CD4-positive, alpha-beta T cell treated with Interleukin-17A for 4 hours (primary cell): ENCODE data around the gene ARFGAP3.
A peak's percentile ranks its signal among the peaks of the same experiment; 100 is the strongest.

Experiments used
- DNase-seq: peaks from one replicate; pipeline ENCODE4 v3.0.0-alpha.2; 2020; ENCODE audit warnings: mixed read lengths

The ARFGAP3 gene

DNA sequence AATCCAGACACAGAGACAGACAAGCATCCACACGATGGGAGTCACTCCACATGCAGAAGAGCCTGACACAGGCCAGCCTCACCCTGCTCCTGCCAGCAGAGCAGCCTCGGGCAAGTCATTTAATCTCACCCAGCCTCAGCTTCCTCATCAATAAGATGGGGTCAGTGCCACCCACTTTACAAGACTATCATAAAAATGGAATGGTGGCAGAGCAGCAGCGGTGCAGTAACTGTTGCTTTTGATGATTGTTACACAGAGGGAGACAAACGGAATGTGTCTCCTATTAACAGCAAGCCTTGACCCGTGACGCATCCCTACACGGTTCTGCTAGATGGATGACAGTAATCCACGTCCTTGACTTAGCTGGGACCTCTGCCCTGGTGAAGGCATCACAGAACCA lies 26.0 kb upstream of the ARFGAP3 start:
- DNase-seq, result no peak

DNA sequence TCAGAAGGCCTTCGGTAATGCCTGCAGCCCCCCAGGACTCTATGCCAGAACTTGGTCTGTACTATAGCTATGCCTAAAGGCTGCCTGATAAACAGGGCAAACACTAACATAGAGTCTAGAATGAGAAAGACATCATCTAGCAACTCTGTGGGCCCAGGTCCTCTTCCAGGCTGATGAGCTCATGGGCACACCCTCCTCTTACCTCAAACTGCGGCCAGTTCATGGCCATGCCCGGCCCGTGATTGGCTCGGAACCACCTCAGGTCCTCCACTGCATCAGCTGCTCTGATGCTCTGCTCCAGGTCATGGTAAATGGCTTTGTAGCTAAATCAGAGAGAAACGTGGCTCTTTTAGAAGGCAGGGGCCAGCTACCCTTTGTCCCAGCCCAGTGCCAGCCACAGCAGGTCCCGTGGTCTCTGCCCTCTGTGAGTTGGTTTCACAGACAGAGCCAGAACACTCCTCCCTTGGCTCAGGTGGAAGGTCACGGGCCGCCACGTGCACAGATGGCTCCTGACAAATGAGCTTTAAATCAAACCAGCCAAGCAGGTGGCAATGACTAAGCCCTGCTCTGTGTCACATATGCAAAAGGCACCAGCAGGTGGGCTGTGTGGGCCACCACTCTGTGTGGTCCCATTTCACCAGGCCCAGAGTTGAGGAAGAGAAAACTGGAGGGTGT lies 25.0 kb upstream of the ARFGAP3 start:
- no peak for DNase-seq

DNA sequence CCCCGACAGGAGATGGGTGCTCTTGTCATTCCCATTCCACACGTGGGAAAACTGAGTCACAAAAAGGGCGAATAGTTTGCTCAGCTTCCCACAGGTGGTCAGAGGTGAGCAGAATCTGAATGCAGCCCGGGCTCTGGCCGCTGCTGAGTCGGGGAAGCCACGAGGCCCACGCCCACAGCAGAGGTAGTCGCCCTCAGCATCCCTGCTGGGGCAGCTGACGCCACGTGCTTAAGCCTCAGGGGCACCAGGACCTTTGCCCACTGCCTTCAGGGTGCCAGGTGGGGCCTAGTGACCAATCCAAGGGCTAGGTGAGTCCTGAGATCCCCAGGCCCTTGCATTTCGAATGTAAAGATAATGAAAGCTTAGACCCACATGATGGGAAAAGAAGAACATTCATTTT lies 24.2 kb upstream of the ARFGAP3 start:
- no peak for DNase-seq

DNA sequence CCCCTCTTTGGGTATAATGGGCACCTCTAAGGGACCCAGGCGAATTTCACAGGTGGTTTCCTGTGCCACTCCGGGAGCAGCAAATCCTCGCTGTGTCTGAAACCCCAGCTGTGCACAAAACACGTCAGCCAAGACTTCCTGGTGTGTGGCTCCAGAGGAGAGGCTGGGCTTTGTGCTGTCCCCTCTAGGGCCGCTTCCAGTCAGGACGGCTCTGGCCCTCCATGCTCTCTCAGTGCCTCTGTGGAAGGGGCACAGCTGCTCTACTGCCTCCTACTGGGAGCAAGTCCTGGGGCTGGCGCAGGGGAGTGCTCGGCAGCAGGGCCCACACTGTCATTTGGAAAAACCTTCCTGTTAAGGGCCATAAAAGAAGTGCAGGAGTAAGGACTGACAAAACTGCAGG lies 23.7 kb upstream of the ARFGAP3 start:
- no peak for DNase-seq

DNA sequence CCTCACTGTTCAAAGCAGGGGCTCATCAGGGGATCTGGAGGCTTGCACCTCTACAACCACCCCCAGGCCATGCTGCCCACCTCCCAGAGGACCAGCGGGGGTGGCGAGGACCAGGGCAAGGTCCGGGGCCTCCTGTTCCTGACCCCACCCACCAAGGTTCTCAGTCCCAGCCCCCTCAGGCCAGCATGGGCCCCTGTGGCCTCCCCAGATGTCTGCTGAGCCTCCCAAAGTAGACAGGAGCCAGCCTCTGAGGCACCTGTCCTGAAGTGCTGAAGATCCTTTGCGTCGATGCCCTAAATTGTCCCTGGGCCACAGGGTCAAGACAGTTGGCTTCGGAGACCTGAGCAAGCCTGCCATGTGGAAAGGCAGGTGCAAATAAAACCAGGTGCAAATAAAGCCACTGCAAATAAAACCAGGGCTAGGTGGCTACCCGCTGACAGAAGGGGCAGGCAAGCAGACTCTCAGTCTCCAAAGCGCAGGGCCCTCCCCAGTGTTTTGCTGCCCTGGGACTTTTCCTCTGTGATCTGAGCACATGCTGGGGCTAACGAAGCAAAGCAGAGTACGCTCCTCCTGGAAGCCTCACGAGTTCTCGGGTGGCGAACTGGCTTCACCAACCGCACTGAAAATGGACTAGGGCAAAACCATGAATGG lies 22.4 kb upstream of the ARFGAP3 start:
- DNase-seq, result no peak

DNA sequence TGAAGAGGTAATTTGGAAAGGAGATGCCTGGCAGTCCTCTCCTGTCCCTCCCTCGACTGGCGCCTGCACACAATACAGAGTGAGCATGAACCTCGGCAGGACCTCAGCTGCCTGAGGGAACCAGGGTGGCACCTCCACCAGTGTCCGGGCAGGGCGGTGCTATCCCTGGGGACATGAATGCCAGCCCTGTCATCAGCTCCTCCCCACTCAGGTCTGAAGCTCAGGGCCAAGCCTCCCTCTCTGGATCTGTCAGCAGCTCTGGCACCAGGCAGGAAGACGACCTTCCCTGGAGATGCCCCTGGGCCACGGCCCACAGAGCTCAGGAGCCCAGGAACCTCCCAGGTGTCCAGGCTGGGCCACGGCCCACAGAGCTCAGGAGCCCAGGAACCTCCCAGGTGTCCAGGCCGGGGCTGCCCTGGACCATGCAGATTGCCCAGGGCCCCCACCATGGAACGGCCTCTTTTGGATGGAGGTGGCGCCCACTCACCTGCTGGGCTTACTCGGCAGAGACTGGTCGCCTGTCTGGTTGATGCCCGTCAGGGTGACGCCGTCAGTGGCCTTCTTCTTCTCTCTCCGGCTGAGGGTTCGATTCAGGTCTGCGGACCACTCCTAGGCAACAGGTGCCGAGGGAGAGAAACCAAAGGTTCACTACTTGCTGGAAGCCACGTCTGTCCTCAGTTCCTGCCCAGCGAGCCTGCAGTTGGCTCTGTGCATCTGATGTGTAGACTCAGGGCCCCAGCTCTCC lies 21.7 kb upstream of the ARFGAP3 start:
- DNase-seq, result no peak

DNA sequence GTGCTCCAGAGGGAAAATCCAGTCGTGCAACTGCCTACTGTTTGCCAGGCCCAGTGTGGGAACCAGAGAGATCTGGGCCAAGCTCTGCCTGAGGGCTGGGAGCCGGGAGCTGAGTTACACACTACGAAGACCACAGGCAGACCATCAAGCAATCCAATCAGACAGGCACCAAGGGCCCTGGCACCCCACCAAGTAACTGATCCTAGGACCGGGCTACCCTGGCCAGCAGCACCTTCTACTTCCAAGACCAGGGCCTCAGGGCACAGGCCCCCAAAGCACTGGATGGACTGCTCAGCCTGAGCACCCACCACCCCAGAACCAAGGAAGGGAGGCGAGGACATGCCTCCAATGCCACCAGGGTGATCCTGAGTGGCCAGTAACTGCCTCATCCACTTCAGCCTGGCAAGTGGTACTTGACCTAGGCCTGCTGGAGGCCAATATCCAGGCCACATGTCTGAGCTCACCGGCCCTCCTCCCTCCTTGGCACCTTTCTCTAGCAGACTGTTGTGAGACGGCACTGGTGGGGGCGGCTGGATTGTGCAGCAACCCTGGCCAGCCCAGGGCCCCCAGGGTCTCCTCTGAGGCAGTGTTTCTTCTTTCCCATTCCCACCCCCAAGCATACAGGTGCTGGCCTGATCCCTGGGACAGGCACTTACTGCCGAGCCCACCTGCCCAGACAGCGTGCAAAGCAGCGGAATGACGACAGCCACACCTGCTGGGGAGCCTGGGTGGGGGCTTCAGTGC lies 20.7 kb upstream of the ARFGAP3 start:
- no peak for DNase-seq

DNA sequence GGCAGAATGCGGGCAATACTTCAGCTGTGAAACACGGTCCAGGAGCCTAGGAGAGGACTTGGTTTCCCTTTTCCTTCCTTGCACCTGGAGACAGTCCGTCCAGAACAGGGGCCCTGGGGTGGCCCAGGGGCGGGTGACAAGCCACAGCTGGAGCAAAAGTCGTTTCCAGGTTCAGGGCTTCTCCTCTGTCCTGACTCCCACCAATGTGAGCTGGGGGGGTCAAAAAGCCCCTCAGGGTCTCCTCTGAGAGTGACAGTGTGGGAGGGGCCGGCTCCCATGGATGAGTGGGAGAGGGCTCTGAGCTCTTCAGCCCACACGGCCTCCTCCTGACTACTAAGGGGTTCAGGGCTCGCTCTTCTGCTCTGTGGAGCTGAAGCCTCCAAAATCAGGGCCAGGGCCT lies 20.1 kb upstream of the ARFGAP3 start:
- no peak for DNase-seq

DNA sequence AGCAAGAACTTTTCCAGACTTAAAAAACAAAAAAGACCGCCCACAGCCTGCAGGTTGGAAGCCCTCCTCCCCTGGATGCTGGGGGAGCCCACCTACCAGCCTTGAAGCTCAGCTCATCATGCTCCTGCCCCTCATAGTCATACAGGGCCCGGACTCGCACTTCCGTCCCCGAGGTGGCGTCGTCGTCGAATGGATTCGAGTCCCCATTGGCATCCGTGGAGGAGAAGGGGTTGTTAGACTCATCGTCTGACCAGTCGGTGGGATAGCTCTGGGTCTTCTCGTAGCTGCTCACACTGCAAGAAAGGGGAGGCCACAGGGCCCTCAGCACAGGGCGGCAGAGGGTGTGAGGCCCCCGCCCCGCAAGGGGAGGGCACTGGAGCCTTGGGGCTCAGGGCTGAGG lies 19.0 kb upstream of the ARFGAP3 start:
- no peak for DNase-seq

DNA sequence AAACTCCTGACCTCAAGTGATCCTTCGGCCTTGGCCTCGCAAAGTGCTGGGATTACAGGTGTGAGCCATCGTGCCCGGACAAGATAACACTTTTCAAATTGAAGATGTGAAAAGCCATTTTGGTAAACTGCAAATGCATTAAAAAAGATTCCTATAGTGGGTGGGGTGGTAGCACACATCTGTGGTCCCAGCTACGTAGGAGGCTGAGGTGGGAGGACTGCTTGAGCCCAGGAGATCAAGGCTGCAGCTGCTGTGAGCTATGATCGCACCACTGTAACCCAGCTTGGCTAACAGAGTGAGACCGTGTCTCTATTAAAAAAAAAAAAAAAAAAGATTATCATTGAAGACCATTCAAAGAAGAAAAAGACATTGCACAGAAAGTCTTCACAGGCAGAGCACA lies 16.9 kb upstream of the ARFGAP3 start:
- DNase-seq, result no peak

DNA sequence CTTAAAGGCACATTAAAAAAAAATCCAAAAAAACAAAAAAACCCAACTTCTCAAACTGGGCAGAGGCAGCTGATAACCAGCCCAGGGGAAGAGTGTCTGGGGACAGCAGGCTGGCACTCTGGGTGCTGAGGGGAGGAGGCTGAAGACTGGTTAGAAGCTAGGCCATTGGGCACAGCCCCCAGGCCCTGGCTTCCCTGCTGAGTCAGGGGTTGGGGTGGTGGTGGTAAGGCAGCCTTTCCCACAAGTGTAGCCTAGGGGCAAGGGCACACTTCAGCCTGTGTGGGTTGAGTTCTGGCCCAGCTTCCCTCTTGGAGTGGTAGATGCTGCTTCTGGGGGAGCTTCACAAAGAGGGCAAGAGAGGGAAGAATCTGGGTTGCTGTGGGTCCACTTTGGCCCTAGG lies 16.3 kb upstream of the ARFGAP3 start:
- DNase-seq, result no peak

DNA sequence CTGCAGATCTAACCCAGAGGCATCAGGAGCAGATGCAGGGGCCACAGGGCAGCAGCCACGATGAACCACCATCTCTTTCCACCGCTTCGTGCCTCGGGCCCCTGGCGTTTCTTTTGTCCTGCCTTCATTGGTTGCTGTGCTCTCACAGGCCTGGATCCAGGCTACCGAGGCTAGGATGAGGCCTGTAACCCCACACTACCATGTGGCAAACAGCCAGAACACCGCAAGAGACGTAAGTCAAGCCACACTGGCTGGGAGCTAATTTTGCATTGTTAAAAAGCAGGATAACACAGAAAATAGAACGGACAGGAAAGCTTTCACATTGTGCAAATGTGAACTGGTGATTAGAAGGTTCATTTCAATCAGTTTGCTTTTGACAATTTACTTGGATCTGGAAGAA lies 15.7 kb upstream of the ARFGAP3 start:
- no peak for DNase-seq

DNA sequence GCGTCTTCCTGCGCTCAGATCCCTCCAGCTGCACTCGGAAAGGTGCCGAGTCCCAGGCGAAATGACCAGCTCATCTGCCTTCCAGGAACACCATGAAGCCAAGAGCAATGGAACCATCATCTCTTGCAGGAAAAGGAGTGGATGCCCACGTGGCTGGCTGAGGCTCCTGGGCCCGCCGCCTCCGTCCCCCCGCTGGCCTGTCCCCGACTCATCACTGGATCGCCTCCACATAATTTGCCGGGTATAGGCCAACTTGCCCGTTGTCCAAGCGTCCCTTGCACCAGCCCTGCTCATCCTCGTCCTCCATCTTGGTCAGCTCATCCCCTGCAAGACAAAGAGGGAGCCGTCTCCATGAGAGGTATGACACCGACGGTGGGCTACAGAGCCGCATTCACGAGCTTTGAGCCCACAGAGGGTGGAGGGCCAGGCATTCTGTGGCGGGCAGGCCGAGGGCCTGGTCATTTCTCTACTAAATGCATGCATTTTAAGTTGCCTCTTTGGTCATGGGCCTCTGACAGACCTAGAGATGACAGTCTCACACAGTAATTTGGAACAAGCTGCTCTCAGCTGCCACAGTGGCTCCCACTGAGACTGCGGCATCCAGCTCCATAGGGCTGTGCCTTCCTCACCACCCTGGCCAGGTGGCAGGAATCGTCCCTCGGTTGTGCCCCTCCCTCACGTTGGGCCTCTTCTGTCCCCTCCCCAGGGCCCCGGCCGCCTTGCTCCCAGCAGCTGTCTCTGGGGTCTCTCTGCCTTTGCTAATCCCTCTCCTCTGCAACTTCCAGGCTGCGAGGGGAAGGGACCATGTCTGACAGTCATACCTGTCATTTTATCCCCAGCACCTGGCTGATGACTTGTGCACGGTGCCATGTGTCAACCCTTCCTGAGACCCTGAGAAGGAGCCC lies 14.3 kb upstream of the ARFGAP3 start:
- no peak for DNase-seq

DNA sequence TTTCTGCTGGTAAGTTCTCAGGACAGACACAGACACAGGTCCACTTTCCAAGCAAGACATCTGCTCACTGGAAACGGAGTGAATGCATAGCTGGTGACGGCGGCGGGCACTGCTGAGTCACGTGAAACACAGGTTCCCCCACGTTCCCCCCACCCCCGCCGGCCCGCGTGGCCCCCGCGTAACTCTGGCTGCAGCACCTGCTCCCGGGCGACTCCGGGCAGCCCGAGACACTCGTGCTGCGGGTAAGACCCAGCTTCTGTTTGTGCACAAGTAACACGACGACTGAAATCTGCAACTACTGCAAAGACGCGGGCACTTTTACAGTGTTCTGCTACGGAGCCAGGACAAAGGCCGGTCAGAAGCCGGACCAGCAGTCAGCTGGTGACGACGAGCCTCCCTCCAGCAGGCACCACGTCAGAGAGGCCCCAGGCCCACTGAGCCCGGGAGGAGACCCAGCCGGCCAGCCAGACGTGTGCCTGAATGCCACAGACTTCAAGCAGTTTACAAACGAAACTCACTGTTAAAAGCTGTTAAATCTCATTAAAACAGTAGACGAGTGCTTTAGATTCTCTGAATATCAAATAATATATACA lies 12.9 kb upstream of the ARFGAP3 start:
- no peak for DNase-seq

DNA sequence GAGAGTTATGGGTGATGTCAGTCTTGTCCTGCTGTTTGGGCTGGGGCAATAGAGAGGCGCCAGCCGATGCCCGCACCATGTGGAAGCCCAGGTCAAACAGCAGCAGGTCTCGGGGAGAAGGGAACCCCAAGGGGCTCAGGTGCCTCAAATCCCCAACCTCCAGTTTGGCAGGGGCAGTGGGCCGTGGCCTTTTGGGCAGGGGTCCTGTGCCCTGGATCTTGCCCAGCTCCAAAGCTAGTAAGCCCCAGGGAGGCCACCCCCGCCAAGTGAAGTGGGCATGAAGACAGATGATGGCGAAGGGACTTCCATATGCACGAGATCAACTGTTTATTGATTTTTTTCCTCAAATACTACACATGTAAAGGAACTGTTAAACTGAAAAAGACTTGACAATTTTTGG lies 12.4 kb upstream of the ARFGAP3 start:
- no peak for DNase-seq

DNA sequence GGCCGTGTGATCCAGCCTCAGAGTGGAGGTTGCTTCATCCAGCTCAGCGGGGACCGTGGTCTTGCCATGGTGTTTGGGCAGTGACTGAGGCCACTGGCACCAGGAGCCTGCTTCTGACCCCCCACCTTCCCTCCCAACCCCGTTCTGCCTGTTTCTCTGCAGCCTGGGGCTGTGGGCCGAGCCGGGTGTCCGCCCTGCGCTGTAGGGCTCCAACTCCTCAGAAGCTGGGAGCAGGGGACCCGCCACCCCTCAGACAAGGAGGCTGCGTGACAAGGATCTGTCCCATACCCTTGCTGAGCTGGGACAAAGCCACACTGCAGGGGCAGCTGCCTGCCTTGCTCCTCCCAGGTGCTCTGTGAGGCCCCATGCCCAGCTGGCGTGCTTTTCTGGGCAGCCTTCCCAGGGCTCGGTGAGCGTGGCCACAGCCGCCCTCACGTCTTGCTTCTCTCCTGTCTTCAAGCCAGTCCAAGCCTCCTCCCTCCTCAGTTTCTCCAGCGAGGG lies 11.7 kb upstream of the ARFGAP3 start:
- DNase-seq, result no peak

DNA sequence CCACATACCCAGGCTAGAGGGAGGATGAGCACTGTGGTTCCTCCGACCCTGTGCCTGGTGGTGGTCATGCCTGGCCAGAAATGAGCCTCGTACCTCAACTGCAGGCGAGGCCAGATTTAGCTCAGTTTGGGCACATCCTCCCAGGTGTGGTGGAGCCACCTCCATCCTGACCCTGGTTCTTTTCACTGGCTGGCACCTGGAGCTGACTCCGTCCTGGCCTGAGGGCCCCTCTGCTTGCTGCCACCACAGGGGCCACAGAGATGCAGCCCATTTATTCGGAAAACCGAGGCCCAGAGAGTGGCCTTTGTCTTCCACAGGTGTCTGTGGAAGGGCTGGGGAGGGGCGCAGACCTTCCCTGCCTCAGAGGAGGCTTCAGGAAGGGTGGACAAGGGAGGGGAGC lies 9.0 kb upstream of the ARFGAP3 start:
- DNase-seq, result no peak

DNA sequence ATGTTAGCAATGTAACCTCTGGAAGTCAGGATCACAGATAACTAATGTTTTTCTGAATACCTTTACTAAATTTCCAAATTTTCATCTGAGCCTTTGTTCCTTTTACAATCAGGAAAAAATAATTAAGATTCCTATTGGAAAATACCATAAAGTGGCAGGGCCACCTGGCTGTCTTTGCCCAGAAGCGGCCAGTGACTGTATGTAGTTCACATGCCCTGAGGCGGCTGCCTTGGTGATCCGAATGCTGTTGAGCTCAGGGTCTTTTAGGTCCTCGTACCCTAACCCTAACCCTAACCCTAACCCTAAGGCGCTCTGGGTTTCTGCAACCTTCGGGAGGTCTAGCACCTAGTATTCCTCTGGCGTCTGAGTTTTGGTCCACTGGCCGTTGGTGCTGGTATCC lies 8.5 kb upstream of the ARFGAP3 start:
- no peak for DNase-seq

DNA sequence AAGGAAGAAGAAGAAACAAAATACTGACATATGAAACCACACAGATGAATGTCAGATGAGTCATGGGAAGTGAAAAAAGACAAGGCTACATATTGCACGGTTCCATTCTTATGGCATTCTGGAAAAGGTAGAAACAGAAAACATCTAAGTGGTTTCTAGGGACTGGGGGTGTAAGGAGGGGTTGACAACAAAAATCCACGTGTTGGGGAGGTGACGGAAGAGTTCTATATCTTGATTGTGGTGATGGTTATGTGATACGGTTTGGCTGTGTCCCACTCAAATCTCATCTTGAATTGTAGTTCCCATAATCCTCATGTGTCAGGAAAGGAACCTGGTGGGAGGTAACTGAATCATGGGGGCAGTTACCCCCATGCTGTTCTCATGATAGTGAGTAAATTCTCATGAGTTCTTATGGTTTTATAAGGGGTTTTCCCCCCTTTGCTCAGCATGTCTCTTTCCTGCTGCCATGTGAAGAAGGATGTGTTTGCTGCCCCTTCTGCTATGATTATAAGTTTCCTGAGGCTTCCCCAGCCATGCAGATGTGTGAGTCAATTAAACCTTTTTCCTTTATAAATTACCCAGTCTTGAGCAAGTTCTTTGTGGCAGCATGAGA lies 6.4 kb upstream of the ARFGAP3 start:
- DNase-seq, result peak; percentile 17

DNA sequence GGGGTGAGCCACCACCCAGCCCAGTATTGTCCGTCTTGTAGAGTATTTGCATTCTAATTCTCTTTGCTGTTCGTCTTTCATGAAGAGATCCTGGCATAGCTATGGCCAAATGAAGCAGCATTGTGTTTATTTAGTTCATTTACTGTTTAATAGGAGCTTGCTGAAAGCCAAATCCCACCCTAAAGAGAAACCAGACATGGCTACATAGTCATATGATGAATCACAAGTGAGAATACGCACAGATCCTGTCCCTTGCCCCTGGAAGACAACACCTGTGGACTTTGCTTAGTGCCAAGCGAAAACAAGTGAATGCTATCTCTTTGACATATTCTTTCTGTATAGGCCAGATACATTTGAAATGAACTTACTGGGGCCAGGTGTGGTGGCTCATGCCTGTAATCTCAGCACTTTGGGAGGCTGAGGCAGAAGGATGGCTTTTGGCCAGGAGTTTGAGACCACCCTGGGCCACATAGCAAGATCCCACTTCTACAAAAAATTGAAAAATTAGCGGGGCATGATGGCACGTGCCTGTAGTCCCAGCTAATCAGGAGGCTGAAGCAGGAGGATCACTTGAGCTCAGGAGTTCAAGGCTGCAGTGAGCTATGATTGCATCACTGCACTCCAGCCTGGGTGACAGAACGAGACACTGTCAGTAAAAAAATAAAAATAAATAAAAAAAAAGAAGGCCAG lies 5.1 kb upstream of the ARFGAP3 start:
- no peak for DNase-seq

DNA sequence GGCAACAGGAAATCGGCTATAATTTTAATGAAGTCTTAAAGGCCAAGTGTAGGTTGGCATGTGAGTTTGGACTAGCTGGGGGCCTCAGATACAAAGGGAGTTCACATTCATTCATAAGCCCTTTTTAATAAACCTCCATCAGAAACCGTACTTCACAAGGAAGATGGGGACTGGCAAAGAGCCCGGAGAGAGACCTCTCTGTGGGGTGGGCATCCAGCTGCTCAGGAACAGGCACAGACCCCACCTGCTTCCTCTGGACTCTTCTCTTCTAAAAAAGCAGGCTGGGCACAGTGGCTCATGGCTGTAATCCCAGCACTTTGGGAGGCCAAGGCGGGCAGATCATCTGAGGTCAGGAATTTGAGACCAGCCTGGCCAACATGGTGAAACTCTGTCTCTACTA lies 3.9 kb upstream of the ARFGAP3 start:
- DNase-seq, result no peak
